ENCODE measurements around the gene HS3ST4.

Gene HS3ST4

GRCh38 chr16:25823891-25824290 lies 132.1 kb downstream of the HS3ST4 start:
- no peak for DNase-seq (ENCODE audit: low read depth, low spot score)

- no peak for DNase-seq (ENCODE audit: low read depth, low spot score)
Measured at GRCh38 chr16:25827709-25828108, 135.9 kb downstream of the HS3ST4 start.

GRCh38 chr16:25828510-25828909 lies 136.8 kb downstream of the HS3ST4 start:
- no peak for DNase-seq (ENCODE audit: low read depth, low spot score)

GRCh38 chr16:25832291-25832690 lies 140.5 kb downstream of the HS3ST4 start:
- DNase-seq (ENCODE audit: low read depth, low spot score) = no peak

GRCh38 chr16:25834101-25834500 lies 142.3 kb downstream of the HS3ST4 start:
- no peak for DNase-seq (ENCODE audit: low read depth, low spot score)

GRCh38 chr16:25835126-25835525 lies 143.4 kb downstream of the HS3ST4 start:
- DNase-seq (ENCODE audit: low read depth, low spot score) = no peak

- DNase-seq (ENCODE audit: low read depth, low spot score) = no peak
Measured at GRCh38 chr16:25838724-25839186, 147.0 kb downstream of the HS3ST4 start.

GRCh38 chr16:25841761-25842160 lies 150.0 kb downstream of the HS3ST4 start:
- no peak for DNase-seq (ENCODE audit: low read depth, low spot score)

- no peak for DNase-seq (ENCODE audit: low read depth, low spot score)
Measured at GRCh38 chr16:25845901-25846300, 154.1 kb downstream of the HS3ST4 start.

- DNase-seq (ENCODE audit: low read depth, low spot score) = no peak
Measured at GRCh38 chr16:25854141-25854540, 162.4 kb downstream of the HS3ST4 start.

- DNase-seq (ENCODE audit: low read depth, low spot score) = no peak
Measured at GRCh38 chr16:25855063-25855462, 163.3 kb downstream of the HS3ST4 start.

- no peak for DNase-seq (ENCODE audit: low read depth, low spot score)
Measured at GRCh38 chr16:25855818-25856217, 164.1 kb downstream of the HS3ST4 start.

GRCh38 chr16:25859645-25860044 lies 167.9 kb downstream of the HS3ST4 start:
- DNase-seq (ENCODE audit: low read depth, low spot score) = no peak

- DNase-seq (ENCODE audit: low read depth, low spot score) = no peak
Measured at GRCh38 chr16:25867041-25867440, 175.3 kb downstream of the HS3ST4 start.

GRCh38 chr16:25868106-25868505 lies 176.3 kb downstream of the HS3ST4 start:
- no peak for DNase-seq (ENCODE audit: low read depth, low spot score)

- no peak for DNase-seq (ENCODE audit: low read depth, low spot score)
Measured at GRCh38 chr16:25868706-25869370, 177.1 kb downstream of the HS3ST4 start.

- no peak for DNase-seq (ENCODE audit: low read depth, low spot score)
Measured at GRCh38 chr16:25872369-25873070, 180.8 kb downstream of the HS3ST4 start.

- DNase-seq (ENCODE audit: low read depth, low spot score) = no peak
Measured at GRCh38 chr16:25874196-25874595, 182.4 kb downstream of the HS3ST4 start.

- DNase-seq (ENCODE audit: low read depth, low spot score) = no peak
Measured at GRCh38 chr16:25875956-25876598, 184.3 kb downstream of the HS3ST4 start.

- DNase-seq (ENCODE audit: low read depth, low spot score) = no peak
Measured at GRCh38 chr16:25877103-25877502, 185.3 kb downstream of the HS3ST4 start.

- DNase-seq (ENCODE audit: low read depth, low spot score) = no peak
Measured at GRCh38 chr16:25886598-25886997, 194.8 kb downstream of the HS3ST4 start.

GRCh38 chr16:25888868-25889267 lies 197.1 kb downstream of the HS3ST4 start:
- DNase-seq (ENCODE audit: low read depth, low spot score) = no peak

- no peak for DNase-seq (ENCODE audit: low read depth, low spot score)
Measured at GRCh38 chr16:25893332-25893731, 201.6 kb downstream of the HS3ST4 start.

Data from activated CD4-positive, CD25-positive, alpha-beta regulatory T cell treated with anti-CD3 and anti-CD28 coated beads, Interleukin-2, amount 50 U/mL, for 16 hours (primary cell).